HG03060 (cell line): ENCODE results near the gene PLSCR2.
"Not testable (repeated sequence)": the region's sequence is repeated elsewhere in the genome, so short reads cannot be mapped to it uniquely, and the experiment has no call there.

Experiments used
- ATAC-seq: cut with Tn5 transposase; IDR thresholded peaks from one replicate; pipeline ENCODE4 v1.9.1; 2021; ENCODE audit warnings: low read depth, moderate number of reproducible peaks; ENCODE audit not compliant: unreplicated experiment

Gene PLSCR2

DNA sequence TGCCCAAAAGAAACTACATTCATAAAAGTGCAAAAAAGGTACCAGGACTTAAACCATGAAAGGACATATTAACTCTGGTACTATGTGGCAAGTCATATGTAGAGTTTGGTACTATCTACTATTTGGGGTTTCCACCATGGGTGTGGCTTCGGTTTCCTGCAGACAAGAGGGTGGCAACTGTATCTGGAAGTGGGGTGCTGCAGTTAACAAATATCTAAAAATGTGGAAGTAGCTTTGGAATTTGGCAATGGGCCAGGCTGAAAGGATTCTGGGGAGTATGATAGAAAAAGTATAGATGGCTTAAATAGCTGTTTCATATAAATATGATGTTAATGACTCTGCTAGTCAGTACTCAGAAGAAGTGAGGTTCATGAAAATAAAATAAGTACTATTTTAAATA lies 44.0 kb downstream of the PLSCR2 start:
- ATAC-seq = no peak

DNA sequence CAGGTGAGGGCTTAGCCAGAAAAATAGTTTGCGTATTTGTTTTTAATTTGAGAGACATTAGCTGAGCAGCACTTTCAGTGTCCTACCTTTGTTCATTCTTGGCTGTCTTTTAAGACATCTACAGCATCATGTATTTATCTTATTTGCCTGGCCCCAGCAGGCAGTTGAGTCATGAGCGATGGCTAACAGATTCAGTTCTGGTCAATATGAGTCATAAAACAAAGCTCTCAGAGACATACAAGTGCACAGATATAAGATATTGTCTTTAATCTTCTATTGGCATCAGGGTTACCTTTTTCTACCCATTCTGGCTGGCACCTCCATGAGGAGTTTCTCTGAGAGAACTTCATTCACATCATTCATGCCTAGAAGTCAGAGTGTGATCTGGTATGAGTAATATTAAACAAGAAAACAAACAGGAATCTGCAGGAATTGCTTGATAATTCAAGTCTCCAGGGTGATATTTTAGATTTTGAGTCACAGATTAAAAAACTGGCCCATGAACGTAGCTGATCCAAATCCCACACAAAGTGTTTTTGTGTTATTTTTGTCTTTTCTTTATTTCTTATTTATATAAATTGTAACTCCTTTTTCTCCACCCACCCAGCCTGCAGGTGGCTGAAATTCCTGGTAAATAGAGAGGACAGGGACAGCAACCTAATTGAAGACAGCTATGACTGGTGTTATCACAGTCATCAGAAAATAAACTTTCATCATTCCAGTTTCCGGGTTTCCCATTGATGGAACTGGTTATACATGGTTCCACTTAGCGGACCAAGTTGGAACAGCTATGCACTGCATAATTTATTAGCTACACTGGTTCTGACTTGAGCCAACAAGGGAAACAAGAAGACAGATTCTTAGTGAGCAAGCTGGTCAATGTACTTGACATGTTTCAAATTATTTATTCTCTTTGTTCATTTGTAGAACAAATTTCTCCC lies 47.3 kb downstream of the PLSCR2 start:
- ATAC-seq = no peak

DNA sequence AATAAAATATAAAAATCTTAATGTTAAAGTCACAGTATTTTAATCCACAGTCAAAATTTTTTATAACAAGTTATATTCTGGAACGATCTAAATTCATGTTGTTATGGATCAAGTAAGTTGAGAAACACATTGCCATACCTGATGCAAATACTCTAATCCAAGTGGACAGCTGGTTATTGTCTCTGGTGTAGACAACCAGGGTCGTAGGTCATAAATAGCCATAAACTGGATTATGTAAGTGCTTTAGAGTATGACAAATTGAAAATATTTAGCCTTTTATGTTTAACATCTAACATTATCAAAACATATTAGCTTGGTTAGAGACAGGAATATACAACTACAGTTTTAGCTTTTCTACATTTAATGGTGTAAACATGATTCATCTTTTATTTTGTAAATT lies 53.0 kb downstream of the PLSCR2 start:
- no peak for ATAC-seq

DNA sequence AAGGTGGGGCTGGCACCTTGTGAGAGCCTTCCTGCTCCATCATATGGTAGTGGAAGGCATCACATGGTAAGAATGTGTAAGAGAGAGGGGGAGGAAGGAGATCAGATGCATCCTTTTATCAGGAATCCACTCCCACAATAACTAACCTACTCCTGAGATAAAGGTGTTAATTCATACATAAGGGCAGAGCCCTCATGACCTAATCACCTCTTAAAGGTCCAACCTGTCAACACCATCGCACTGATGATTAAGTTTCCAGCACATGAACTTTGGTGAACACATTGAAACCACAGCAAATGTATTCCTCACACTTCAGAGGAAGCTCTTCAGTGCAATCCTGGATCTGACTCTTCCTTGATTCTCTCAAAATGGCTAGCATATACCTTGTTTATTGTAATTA lies 55.4 kb downstream of the PLSCR2 start:
- no peak for ATAC-seq

DNA sequence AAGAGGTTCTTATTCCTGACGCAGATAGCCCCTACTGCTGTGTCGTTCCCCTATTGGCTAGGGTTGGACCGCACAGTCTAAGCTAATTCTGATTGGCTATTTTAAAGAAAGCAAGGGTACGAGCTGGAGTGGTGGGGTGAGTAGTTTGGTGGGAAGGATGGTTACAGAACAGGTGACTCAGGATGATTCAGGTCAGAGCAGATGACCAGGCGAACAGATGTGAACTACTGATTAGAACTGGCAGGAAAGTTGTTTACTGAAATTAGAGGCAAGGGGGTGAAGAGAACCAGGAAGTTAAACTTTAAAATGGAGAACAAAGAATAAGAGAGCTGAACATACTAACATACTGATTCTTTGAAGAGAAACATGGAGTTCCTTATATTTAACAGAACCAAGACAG lies 56.6 kb downstream of the PLSCR2 start:
- ATAC-seq = not testable (repeated sequence)

DNA sequence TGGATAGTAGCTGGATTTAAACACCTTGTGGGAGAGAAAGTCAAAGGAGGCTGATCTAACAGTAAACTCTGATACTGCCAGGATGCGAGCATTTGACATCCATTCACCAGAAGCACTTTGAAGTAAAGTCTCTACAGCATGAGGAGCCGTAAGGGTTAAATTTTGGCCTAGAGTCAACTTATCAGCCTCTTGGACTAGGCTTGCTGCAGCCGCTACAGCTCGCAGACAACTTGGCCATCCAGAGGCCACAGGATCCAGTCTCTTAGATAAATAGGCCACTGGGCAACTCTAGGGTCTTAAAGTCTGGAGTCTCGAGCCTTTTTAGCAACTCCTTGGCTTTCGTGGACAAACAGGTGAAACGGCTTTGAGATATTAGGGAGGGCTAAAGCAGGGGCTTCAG lies 61.4 kb downstream of the PLSCR2 start:
- no peak for ATAC-seq

DNA sequence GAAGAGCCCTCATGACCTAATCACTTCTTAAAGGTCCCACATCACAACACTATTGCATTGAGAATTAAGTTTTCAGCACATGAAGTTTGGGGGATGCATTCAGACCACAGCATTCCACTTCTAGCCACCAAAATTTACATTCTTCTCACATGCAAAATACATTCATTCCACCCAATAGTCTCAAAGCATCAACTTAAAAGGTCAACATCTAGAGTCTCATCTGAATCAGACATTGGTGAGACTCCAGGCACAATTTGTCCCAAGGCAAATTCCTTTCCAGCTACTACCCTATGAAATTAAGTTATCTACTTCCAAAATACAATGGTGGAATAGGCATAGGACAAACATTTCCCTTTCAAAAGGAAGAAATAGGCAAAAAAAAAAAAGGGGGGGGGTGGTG lies 64.9 kb downstream of the PLSCR2 start:
- ATAC-seq = no peak

DNA sequence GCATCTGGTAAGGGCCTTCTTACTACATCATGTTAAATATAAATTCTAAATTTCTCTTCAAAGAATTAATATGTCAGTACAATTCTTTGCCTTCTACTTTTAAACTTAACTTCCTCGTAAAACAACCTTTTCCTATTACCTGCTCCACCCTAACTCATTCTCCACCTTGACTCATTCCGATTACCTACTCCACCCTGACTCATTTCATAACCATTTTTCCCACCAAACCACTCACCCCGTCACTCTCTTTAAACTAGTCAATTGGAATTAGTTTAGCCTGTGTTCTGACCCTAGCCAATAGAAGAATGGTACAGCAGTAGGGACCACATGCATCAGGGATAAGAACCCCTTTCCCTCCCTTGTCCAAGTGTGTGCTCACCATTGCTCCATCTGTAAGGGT lies 65.6 kb downstream of the PLSCR2 start:
- ATAC-seq = no peak

DNA sequence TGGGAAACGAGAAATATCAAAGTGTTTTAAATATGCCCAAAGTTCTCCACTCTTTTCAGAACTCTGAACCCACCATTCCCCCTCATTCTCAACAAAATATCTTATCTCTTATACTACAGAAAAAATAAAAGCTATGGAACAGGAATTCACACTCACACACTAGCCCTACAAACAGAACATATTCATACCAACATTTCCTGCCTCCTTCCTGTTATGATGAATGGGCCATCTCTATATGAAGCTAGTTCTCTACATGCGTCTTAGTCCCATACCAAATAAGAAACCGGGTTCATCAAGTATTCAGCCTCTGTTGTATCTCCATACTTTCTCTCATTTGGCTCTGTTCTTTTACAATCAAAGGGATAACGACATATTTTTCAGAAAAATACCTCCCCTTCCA lies 72.6 kb downstream of the PLSCR2 start:
- no peak for ATAC-seq

DNA sequence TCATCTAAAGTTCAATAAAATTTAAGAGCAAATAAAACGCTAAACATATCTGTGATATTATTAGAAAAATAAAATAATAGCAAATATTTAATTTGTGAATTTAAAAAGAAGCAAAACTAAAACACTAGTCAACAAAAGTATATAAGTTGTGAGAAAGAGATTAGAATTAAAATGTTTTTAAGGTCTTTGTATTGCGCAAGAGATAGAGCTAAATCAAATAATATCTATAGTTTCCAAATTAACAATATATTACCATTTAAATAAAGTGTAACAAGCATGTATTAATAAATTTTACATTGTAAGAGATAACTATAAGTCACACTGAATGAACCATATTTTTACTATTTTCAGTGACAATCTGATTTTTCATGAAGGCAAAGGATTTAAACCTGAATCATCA lies 74.2 kb downstream of the PLSCR2 start:
- ATAC-seq = no peak

DNA sequence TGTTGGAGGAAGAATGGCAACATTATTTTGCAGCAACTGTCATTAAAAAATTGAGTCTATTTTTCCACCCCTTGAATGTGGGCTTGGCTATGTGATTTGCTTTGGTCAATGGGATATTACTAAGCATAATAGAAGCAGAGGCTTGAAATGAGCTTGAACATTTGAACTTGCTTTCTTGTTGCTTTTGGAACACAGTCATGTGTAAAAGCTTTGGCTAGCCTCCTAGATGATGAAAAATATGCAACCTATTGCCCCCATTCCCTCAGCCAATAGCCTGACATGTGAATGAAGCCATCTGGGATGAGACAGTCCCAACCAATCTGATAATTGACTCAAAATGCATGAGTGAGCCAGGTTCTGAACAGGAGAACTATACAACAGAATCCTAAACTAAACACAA lies 78.4 kb downstream of the PLSCR2 start:
- no peak for ATAC-seq

DNA sequence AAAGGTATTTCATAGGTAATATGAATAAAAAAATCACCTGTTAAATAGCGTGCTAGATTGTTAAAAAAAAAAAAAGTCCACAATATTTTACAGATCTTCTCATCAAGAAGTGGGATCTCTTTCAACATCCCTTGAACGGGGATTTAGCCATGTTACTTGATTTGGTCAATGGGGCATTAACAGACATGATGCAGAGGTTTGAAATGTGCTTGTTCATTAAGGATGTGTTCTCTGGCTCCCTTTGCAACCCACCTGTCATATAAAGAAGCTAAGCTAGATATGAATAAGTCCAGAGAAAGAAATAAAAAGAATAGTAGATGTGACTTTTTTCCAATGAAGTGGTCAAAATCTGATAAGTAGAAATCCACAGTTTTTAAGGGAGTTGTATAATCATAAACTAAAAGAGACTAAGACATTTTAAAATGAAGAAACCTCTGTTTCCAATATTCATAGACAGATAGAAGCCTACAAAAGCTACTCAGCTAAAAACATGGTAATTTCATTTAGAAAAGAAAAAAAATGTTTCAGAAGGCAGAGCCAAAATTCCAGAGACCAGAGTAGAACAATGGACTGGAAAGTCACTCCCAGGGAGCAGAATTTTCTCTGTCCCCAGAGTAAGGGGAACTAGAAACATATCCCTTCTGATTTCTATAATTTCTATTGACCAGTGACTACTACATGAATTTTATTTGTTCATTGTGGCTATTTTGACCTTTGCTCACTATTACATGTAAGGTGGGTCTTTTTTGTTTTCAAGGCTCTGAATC lies 79.2 kb downstream of the PLSCR2 start:
- no peak for ATAC-seq

DNA sequence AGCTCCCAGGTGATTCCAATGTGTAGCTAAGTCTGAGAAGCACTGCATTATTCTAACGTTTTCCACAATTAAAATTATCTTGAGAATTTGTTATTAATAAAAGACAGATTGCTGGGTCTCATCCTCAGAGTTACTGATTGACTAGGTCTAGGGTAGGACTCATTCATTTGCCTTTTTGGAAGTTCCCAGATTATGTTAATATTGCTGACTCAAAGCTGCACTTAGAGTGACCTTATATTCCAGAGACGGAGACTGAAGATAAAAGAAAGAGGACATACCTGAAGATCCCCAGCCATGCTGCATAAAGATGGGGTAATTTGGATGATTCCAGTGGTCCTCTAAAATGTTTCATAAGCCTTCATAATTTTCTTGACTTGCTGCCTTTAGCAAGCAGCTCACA lies 81.8 kb downstream of the PLSCR2 start:
- ATAC-seq = no peak

DNA sequence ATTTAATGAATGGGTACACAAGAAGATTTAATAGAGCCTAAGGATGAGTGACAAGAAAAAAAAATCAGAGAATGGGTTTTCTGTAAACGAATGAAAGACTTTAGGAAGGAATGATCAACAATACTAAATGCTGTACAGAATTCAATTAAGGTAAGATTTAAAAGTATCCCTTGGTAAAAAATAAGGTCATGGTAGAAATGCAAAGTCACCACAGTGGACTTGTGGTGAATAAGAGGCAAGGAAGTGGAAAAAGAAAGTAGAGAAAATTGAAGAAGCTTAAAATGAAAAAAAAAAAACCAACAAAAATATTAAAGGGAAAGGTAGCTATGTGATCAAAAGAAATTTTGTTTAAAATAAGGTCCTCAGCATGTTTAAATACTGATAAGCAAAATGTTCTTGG lies 82.4 kb downstream of the PLSCR2 start:
- ATAC-seq = no peak

DNA sequence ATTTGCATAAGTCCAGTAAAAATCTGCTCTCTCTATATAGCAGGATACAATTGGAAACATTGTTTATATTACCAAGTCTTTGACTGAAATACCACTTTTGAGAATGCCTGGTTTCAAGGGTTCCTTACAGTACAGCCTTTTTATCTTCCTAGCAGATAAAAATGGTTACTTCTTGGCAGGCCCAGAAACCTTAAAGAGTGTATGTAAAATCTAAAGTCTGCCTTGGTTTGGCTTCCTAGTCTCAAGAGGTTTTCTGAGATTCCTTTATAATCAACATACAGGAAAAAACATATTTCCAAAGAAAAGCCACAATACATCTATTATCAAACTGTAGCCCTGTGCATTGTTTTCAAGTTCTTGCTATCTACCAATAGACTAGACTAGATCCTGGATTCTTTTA lies 84.6 kb downstream of the PLSCR2 start:
- ATAC-seq = no peak
